Measurements from ENCODE around the gene PRAMEF6. TPM values are rescaled to one million over a fixed set of nuclear protein-coding genes. Genes with fewer than 3 reads are reported as not detected.
"Not testable (repeated sequence)": the region's sequence is repeated elsewhere in the genome, so short reads cannot be mapped to it uniquely, and the experiment has no call there.

Gene PRAMEF6
- total RNA-seq: not detected
- polyA plus RNA-seq (ENCODE audit: insufficient read depth, low read depth, low replicate concordance): not detected
- long read RNA-seq, donor 1: 0 reads
- long read RNA-seq, donor 2: 0 reads

DNA sequence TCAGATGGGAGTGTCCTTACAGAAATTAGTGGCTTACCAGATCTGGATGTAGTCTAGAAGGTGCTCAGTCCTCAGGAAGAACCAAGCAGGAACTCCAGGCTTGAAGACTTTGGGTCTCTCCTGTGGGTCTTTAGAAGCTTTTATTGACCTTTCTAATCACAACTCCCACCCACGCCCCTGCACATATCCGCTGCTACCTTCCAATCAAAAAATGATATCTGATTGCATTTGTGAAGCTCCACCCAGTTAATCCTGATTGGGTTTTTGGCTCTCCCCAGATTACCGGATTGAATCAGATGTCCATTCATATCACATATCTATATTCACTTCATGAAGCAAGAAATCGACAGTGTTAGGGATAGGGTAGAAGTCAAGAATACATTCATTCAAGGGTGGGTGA, at the start of gene PRAMEF6:
PRAMEF6 (minus strand) TSS at position 101 of the 400 bp plus-strand sequence. CDS start 5,062 bp downstream, outside the sequence.
- H3K4me1 ChIP-seq; H3K27me3 ChIP-seq; H3K9me3 ChIP-seq; H3K27ac ChIP-seq; intact Hi-C loops (cut with DNase I; ENCODE audit: low total_unique reads); H3K36me3 ChIP-seq (ENCODE audit: low read depth, missing control alignments); H3K4me3 ChIP-seq; DNase-seq: not testable (repeated sequence)
- WGBS, 2 donors: 83 to 100% methylated on average over 1 of the region's 4 CpGs

- DNase-seq; H3K4me1 ChIP-seq; H3K36me3 ChIP-seq (ENCODE audit: low read depth, missing control alignments); H3K4me3 ChIP-seq; intact Hi-C loops (cut with DNase I; ENCODE audit: low total_unique reads); H3K27ac ChIP-seq; H3K9me3 ChIP-seq; H3K27me3 ChIP-seq: not testable (repeated sequence)
- WGBS, 2 donors: 60% methylated on average over 2 of the region's 5 CpGs; no CpG with 5 or more reads in 1 of the 2 donors
Measured at GRCh38 chr1:12924368-12924767, 23.0 kb downstream of the PRAMEF6 start.

GRCh38 chr1:12921749-12922148, 25.6 kb downstream of the PRAMEF6 start:
- WGBS, 2 donors: 83 to 91% methylated on average over 1 to 2 of the region's 2 CpGs
- H3K36me3 ChIP-seq (ENCODE audit: low read depth, missing control alignments); H3K9me3 ChIP-seq; H3K27ac ChIP-seq; H3K4me1 ChIP-seq; intact Hi-C loops (cut with DNase I; ENCODE audit: low total_unique reads); DNase-seq; H3K4me3 ChIP-seq; H3K27me3 ChIP-seq: not testable (repeated sequence)

- DNase-seq; H3K36me3 ChIP-seq (ENCODE audit: low read depth, missing control alignments); H3K27ac ChIP-seq; intact Hi-C loops (cut with DNase I; ENCODE audit: low total_unique reads); H3K27me3 ChIP-seq; H3K4me1 ChIP-seq; H3K9me3 ChIP-seq; H3K4me3 ChIP-seq: not testable (repeated sequence)
- WGBS, 2 donors: no CpG with 5 or more reads among the region's 1 CpG
Measured at GRCh38 chr1:12916310-12916709, 31.1 kb downstream of the PRAMEF6 start, which contains the start of gene PRAMEF7. PRAMEF7 (plus strand) TSS chr1:12916610; CDS start chr1:12917693, 1,083 bp downstream.

- H3K36me3 ChIP-seq (ENCODE audit: low read depth, missing control alignments); H3K9me3 ChIP-seq; H3K27ac ChIP-seq; H3K27me3 ChIP-seq; H3K4me3 ChIP-seq; H3K4me1 ChIP-seq; DNase-seq; intact Hi-C loops (cut with DNase I; ENCODE audit: low total_unique reads): not testable (repeated sequence)
- WGBS, 2 donors: 54 to 67% methylated on average over 1 to 2 of the region's 5 CpGs
Measured at GRCh38 chr1:12903793-12904572, 43.4 kb downstream of the PRAMEF6 start.

DNA sequence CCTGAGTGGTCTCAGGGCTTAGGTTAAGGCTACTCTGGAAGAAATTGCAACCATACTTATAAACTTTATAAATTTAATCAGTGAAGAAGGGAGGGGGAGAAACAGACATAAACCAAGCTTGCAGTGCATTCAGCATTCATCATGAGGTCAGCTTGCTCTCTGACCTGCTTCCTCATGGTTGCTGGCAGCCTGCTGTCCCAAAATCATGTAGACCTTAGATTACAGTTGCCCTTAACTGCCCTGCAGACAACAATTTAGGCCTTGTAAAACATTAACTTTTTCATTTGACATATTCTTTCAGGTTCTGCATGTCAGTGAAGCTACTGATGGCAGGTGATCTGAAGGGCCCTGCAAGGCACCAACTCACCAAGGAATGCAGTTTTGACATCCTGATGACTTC, 48.2 kb downstream of the PRAMEF6 start:
- H3K27me3 ChIP-seq; H3K9me3 ChIP-seq; intact Hi-C loops (cut with DNase I; ENCODE audit: low total_unique reads); H3K4me3 ChIP-seq; H3K4me1 ChIP-seq; H3K27ac ChIP-seq; DNase-seq; H3K36me3 ChIP-seq (ENCODE audit: low read depth, missing control alignments): not testable (repeated sequence)

DNA sequence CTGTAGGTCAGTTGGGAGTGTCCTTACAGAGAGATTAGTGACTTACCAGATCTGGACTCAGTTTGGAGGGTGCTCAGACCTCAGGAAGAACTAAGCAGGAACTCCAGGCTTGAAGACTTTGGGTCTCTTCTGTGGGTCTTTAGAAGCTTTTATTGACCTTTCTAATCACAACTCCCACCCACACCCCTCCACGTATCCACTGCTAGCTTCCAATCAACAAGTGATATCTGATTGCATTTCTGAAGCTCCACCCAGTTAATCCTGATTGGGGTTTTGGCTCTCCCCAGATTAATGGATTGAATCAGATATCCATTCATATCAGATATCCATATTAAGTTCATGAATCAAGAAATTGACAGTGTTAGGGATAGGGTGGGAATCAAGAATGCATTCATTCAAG, 49.2 kb downstream of the PRAMEF6 start, which contains the start of gene PRAMEF10:
PRAMEF10 (minus strand) TSS at position 101 of the 400 bp plus-strand sequence. CDS start 2,423 bp downstream, outside the sequence.
- DNase-seq; H3K27ac ChIP-seq; H3K4me3 ChIP-seq; intact Hi-C loops (cut with DNase I; ENCODE audit: low total_unique reads); H3K36me3 ChIP-seq (ENCODE audit: low read depth, missing control alignments); H3K27me3 ChIP-seq; H3K9me3 ChIP-seq; H3K4me1 ChIP-seq: not testable (repeated sequence)
- WGBS, 2 donors: no CpG with 5 or more reads among the region's 1 CpG

Small RNA genes within 50 kb of the gene (small RNA-seq; reads per million reads assigned to genes)
- 0 reads per million in 2 donors for gene RNU6-1072P

Other genes with a start within 250 kb of the PRAMEF6 start
- not detected for gene AADACL3, start 231.5 kb downstream of the PRAMEF6 start, total RNA-seq
- not detected for gene AADACL3, start 231.5 kb downstream of the PRAMEF6 start, polyA plus RNA-seq (ENCODE audit: insufficient read depth, low read depth, low replicate concordance)
- gene CFAP107, start 201.4 kb downstream of the PRAMEF6 start, total RNA-seq: 10 to 100 TPM in 1 of 2 donors, 1 to 10 TPM in 1; 8.1 to 13.4 TPM
- gene CFAP107, start 201.4 kb downstream of the PRAMEF6 start, polyA plus RNA-seq (ENCODE audit: insufficient read depth, low read depth, low replicate concordance): 87.9 TPM
- gene PRAMEF12, start 173.8 kb downstream of the PRAMEF6 start, total RNA-seq: under 1 TPM; 0.24 to 0.25 TPM
- gene PRAMEF12, start 173.8 kb downstream of the PRAMEF6 start, polyA plus RNA-seq (ENCODE audit: insufficient read depth, low read depth, low replicate concordance): not detected
- gene PRAMEF1, start 156.2 kb downstream of the PRAMEF6 start, total RNA-seq: not detected
- 0.61 TPM for gene PRAMEF1, start 156.2 kb downstream of the PRAMEF6 start, polyA plus RNA-seq (ENCODE audit: insufficient read depth, low read depth, low replicate concordance)
- gene PRAMEF11, start 116.2 kb downstream of the PRAMEF6 start, total RNA-seq: not detected
- not detected for gene PRAMEF11, start 116.2 kb downstream of the PRAMEF6 start, polyA plus RNA-seq (ENCODE audit: insufficient read depth, low read depth, low replicate concordance)
- under 1 TPM in 1 of 2 donors, not detected in 1; 0.31 TPM for gene HNRNPCL1, start 98.9 kb downstream of the PRAMEF6 start, total RNA-seq
- not detected for gene HNRNPCL1, start 98.9 kb downstream of the PRAMEF6 start, polyA plus RNA-seq (ENCODE audit: insufficient read depth, low read depth, low replicate concordance)
- gene PRAMEF2, start 90.5 kb downstream of the PRAMEF6 start, total RNA-seq: under 1 TPM in 1 of 2 donors, not detected in 1; 0.24 TPM
- gene PRAMEF2, start 90.5 kb downstream of the PRAMEF6 start, polyA plus RNA-seq (ENCODE audit: insufficient read depth, low read depth, low replicate concordance): 0.73 TPM
- not detected for gene PRAMEF4, start 61.4 kb downstream of the PRAMEF6 start, total RNA-seq
- gene PRAMEF4, start 61.4 kb downstream of the PRAMEF6 start, polyA plus RNA-seq (ENCODE audit: insufficient read depth, low read depth, low replicate concordance): not detected
- gene PRAMEF10, start 49.3 kb downstream of the PRAMEF6 start, total RNA-seq: not detected
- not detected for gene PRAMEF10, start 49.3 kb downstream of the PRAMEF6 start, polyA plus RNA-seq (ENCODE audit: insufficient read depth, low read depth, low replicate concordance)
- gene PRAMEF7, start 31.0 kb downstream of the PRAMEF6 start, total RNA-seq: not detected
- 0.20 TPM for gene PRAMEF7, start 31.0 kb downstream of the PRAMEF6 start, polyA plus RNA-seq (ENCODE audit: insufficient read depth, low read depth, low replicate concordance)
- gene PRAMEF27, start 109.0 kb upstream of the PRAMEF6 start, total RNA-seq: under 1 TPM in 1 of 2 donors, not detected in 1; 0.12 TPM
- gene PRAMEF27, start 109.0 kb upstream of the PRAMEF6 start, polyA plus RNA-seq (ENCODE audit: insufficient read depth, low read depth, low replicate concordance): not detected
- not detected for gene HNRNPCL3, start 113.2 kb upstream of the PRAMEF6 start, total RNA-seq
- not detected for gene HNRNPCL3, start 113.2 kb upstream of the PRAMEF6 start, polyA plus RNA-seq (ENCODE audit: insufficient read depth, low read depth, low replicate concordance)
- gene PRAMEF25, start 123.2 kb upstream of the PRAMEF6 start, total RNA-seq: under 1 TPM in 1 of 2 donors, not detected in 1; 0.16 TPM
- not detected for gene PRAMEF25, start 123.2 kb upstream of the PRAMEF6 start, polyA plus RNA-seq (ENCODE audit: insufficient read depth, low read depth, low replicate concordance)
- under 1 TPM in 1 of 2 donors, not detected in 1; 0.25 TPM for gene HNRNPCL2, start 169.3 kb upstream of the PRAMEF6 start, total RNA-seq
- gene HNRNPCL2, start 169.3 kb upstream of the PRAMEF6 start, polyA plus RNA-seq (ENCODE audit: insufficient read depth, low read depth, low replicate concordance): not detected
- gene PRAMEF26, start 208.4 kb upstream of the PRAMEF6 start, total RNA-seq: not detected
- not detected for gene PRAMEF26, start 208.4 kb upstream of the PRAMEF6 start, polyA plus RNA-seq (ENCODE audit: insufficient read depth, low read depth, low replicate concordance)
- gene HNRNPCL4, start 218.1 kb upstream of the PRAMEF6 start, total RNA-seq: not detected
- gene HNRNPCL4, start 218.1 kb upstream of the PRAMEF6 start, polyA plus RNA-seq (ENCODE audit: insufficient read depth, low read depth, low replicate concordance): not detected
- not detected for gene PRAMEF9, start 224.3 kb upstream of the PRAMEF6 start, total RNA-seq
- not detected for gene PRAMEF9, start 224.3 kb upstream of the PRAMEF6 start, polyA plus RNA-seq (ENCODE audit: insufficient read depth, low read depth, low replicate concordance)

Measured in testis (tissue), 5 donors.